Activated naive CD4-positive, alpha-beta T cell treated with Interleukin-2 at 50 U/mL for 16 hours (primary cell): ENCODE measurements around the gene TEAD4.

ENCODE experiments used
- DNase-seq: peaks from one replicate; pipeline ENCODE4 v3.0.0-alpha.2; 2020

Gene TEAD4

DNA sequence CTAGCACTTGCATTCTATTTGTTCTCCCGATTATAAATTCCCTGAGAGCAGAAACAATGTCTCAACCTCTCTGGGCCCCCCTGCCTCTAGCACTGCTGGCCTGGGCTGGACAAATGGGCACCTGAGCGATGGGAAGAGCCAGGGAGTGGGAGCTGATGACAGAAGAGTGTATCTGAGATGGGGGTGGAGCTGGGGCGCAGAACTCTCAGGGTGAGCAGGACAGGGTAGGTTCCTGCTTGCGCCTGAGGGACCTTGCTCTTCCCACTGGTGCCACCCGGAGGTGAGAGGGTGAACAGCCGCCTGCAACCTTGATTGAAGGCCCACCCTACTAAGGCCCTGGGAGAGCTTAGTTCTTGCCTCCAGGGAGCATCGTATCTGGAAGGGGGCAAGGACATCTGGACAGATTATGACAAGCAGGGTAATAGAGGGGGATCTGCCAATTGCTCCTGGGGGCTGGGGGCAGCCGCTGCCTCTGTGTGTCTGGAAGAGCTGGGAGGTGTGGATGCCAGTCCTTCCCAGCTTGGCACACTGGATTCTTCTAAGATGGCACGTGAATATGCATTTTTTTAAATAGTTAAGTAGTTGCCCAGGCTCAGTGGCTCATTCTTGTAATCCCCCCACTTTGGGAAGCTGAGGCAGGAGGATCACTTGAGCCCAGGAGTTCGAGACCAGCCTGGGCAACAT, 75.0 kb downstream of the TEAD4 start:
- DNase-seq = peak; percentile 15

DNA sequence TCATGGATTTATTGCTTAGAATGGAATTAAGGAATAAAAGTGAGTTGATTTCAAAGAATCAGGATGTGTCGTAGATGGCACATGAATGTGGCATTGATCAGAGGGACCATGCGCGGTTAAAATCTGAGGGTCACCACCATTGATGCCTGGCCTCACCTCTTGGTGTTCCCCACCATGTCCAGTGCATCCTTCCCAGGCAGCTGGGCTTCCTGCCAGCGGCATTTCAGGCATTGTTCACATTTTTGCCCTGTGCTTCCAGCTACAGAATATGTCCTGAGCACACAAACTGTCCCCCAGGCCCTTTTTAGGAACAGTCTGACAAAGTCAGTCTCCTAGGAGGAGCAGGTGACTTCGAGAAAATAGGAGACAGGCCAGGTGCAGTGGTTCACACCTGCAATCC, 76.0 kb downstream of the TEAD4 start:
- DNase-seq = no peak

DNA sequence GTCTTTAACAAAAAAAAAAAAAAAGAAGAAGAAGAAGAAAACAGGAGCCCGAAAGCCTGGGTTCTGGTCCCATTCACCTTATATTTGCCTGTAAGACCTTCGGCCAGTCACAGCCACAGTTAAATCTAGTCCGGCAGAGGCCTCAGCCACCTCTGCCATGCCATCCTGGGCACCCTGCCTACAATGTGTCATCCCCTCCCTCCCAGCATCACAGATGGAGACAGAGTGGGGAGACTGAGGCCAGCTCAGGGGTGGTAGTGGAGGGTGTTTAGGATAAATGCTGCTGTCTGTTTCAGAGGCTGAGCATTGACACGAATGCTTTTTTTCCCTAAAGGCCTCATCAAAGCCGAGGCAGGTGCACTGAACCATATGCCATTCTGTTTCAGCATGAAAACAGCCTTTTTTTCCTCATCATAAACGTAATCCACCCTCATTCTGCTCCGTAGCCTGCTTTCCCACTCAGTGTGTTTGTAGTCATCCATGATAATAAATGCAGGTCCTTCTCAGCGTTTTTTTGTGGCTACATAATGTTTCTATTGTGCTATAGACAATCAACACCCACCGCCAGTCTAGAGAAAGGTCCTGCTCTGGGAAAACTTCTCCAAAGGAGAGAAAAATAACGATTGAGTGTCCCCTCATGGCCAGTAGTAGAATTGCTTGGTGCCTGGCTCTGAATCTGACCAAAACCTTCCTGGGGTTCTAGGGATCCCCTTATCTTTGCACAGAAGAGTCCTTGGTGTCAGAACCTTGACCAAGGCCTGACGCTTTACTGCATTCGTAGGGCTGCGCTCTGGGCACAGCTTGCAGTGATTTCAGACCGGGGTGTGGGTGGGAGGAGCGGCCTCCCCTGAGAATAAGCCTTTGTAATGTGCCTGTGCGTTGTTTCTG, 76.9 kb downstream of the TEAD4 start:
- no peak for DNase-seq

DNA sequence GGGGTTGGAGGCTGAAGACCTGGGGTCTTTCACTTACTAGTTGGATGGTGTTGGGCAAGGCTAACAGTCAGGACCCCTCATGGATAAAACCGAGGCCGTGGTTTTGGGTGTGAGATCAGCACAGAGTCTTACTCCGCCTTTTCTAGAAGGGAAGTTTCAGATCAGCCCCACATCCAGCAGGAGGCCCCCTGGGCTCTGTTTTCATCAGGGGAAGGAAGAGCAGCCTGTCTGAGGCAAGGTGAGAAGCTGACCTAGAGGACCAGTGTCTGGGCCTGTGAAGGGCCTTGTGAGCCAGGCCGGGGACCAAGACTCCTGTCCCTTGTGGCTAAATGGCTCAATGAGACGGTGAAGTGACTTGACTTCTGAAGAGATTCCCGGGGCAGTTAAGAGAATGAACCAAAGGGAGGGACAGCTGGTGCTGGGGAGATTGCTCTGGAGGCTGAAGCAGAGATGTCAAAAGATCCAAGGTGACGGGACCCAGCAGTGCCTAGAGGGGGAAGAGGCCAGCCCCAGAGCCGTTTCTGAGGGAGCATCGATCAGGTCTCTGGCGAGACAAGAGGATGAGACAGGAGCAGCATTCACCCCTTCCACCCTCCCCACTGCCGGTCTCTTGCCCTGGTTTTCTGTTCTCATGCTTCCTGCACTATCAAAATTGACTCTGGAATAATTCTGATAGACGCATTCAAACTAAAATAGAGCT, 77.9 kb downstream of the TEAD4 start:
- no peak for DNase-seq

DNA sequence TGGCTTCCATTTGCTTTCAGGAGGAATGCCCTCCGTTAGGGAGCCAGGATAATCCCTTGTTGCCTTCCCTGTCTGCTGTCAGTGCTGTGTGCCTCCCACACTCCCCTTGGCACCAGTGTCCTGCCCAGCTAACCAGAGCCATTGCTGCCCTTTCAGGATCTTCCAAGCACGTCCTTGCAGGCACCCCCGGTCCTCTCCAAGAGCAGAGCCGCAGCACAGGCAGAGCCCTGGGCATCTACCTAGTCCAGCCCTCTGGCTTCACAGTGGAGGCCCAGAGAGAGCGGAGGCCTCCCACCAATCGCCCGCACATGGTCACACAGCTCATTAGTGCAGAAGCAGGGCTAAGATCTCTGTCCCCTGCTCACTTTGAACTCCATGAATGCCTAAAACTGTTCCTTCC, 79.0 kb downstream of the TEAD4 start:
- DNase-seq = no peak

DNA sequence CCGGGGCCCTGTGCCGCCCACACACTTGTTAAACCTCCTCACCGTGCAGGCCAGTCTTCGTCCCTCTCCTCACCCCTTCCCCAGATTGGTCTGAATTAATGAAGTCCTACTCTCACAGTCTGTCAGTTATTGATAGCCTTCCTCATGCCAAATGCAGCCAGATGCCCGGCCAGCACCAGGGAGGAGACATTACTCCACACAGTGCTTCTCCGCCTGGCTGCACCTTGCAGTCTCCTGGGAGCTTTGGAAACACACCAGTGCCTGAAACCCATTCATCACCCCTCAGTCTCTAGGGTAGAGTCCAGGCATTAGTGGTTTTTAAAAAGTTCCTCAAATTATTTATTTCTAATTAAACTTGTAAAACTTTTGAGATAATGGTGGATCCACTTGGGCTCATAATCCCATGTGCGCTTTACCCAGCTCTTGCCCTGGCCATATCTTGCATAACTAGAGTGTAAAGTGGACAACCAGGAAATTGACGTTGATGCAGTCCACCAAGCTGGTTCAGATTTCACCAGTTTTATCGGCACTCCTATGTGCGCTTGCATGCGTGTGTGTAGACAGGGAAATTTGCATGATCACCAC, 79.8 kb downstream of the TEAD4 start:
- no peak for DNase-seq

DNA sequence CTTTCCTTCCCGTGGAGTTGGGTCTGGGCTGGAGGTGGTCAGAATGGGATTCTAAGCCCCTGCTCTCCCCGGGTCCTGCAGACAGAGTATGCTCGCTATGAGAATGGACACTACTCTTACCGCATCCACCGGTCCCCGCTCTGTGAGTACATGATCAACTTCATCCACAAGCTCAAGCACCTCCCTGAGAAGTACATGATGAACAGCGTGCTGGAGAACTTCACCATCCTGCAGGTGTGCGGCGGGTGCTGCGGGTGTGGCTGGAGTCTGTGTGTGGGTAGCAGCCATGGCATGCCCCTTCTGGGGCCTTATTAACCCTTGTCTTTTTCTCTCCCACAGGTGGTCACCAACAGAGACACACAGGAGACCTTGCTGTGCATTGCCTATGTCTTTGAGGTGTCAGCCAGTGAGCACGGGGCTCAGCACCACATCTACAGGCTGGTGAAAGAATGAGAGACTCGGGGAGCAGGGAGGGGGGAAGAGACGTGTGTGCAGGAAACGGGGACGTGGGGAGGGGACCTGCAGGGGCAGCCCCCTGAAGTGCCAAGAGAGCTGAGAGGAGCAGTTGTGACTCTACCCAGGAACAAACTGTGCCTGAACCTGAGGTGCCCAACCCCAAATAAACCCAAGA, 80.9 kb downstream of the TEAD4 start:
- no peak for DNase-seq

DNA sequence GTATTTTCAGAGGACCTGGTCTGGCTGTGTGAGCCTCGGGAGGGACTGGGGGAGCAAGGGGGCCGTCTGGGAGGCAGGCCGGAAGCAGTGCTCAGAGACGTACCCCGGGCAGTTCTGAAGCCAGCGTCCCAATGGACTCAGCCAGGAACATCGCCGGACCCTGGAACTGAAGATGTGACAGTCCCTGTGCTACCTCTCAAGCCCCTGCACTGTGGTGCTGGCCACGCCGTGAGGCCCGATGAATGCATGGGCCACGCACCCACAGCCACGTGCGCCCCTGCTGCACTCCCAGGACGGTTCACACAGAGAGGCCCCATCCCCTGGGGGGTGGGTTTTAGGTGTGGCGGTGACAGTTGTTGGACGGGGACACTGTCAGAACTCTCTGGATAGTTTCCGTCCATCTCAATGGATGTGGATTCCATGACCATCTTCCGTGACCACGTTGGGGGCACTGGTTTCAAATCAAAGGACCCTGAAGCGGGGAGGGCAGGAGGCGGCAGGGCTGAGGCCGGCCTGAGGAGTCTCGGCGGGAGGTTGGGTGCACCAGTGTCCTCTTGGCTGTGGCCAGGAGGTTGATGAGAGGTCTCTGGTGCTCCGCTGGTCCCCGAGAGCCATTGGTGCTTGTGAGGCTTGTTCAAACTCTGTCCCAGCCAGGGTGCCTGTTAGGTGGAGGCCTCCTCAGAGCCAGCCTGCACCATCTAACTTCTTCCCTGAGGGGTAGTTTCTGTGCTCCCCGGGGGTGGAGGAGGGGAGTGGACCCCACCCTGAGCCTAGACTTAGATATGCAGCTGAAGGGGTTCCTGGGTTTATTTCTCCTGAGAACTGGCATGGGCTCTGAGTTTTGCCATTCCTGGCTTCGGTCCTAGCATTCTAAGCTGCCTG, 81.7 kb downstream of the TEAD4 start:
- no peak for DNase-seq

DNA sequence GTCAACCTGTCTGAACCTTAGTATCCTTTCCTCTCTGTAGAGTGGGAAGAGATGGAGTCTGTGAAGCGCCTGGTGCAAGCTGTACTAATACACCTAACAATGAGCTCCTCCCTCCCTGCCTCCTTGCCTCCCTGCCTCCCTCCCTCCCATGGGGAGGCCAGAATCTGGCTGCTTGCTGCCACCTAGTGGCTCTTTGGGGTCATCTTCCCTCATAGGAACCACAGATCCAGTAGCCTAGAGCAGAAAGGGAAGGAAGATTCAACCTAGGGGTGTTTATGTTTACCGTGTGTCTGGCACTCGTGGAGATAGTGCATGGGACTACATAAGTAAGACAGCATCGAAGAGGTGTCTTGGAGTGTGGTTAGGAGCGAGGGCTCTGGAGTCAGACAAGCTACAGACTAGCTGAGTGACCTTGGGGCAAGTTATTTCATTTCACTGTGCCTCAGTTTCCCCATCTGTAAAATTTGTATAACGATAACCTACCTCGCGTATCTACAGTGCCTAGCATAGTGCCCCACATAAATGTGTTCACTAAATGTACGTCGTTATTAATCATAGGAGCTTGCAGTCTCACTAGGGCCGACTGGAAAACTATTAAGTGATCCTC, 82.5 kb downstream of the TEAD4 start:
- DNase-seq = peak; percentile 42

DNA sequence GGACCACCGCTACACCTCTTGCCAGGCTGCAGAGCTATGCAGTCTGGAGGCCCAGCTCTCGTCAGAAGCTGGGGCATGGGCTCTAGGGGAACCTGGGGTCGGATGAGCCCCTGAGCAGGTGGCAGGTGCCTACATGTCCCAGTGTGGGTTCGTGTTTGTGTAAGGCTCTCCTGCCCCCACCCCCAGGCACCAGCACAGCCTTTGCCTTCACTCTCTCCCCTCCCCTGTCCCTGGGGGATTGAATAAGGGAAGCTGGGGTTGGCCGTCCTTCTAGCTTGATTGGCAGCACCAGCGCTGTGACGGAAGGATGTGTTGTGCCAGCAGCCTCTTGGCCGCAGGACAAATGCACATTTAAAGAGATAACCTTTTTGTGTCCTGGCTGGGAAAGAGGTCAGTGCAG, 83.2 kb downstream of the TEAD4 start:
- no peak for DNase-seq

DNA sequence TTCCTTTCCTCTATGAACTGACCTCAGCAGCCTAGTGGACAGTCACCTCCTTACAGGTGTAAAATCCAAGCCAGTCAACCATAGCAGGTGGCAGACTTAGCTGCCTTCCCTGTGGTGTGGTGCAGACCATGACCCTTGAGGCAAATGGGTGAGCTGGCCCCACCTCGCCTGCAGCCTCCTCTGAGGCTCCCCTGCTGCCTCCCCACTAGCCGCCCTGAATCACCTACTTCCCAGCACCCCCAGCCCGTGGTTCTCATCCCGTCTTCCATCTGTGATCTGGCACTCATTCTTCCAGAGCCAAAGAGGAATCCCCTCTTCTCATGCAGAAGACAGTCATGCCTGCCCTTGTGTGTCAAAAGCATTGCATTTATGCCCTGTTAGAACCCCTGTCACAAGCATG, 83.6 kb downstream of the TEAD4 start:
- no peak for DNase-seq

DNA sequence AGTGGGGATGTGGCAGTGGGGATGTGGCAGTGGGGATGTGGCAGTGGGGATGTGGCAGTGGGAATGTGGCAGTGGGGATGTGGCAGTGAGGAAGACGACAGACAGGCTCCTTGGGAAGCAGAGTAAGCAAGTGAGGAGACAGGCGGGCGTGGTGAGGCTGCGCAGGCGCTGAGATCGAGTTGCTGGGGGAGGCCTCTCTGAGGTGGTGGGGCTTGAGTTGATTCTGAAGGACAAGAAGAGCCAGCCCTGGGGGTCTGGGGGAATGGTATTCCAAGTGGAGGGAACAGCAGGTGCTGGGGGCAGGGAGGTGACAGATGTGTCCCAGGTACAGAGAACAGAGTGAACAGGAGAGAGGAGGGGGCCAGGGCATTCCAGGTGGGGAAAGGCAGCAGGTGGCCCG, 84.2 kb downstream of the TEAD4 start:
- DNase-seq = no peak

DNA sequence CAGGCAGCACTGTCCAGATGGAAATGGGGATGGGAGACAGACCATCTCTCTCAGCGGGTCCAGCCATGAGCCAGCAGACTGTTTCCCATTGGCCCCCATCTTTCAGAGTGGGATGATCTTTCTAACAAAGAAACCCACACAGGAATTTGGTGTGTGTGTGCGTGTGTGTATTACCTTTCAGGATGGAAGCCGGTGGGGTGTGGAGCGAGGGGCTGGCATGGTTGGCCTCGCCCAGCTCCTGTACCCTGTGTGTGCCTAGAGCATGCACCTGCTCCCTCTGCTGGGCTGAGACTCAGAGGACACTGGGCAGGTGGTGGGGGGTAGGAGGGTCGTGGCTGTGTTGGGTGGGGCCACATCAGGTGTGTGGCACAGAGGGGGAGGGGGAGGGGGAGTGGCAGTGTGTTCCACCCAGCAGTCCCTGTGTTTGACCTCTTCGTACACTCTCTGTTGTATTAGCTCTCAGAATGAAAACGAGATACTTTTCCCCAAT, 85.0 kb downstream of the TEAD4 start:
- DNase-seq = no peak

DNA sequence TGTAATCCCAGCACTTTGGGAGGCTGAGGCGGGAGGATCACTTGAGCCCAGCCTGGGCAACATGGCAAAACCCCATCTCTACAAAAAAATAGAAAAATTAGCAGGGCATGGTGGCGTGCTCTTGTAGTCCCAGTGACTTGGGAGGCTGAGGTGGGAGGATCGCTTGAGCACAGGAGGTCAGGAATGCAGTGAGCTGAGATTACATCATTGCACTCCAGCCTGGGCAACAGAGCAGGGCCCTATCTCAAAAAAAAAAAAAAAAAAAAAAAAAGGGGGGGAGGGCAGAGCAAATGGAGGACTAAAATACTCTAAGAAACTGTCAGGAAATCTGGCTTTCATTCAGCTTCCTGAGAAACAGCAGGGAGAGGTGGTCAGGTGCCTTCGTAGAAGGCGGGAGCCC, 86.3 kb downstream of the TEAD4 start:
- no peak for DNase-seq

DNA sequence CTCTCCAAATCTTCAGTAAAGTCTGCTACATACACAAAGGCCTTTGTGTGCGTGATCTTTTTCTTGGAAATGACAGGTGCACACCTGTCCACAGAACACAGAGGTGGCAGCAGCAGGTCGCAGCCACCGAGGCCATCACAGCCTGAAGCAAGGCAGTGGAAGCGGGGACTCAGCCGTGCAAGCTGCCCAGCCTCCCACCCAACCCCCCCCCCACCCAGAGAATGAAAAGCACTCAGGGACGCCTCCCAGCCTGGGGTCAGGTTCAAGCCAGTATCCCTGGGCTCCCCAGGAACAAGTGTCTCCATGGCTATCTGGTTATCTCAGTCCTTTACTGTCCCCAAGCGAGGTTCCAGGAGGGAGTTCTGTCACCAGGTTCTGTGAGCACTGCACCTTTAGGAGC, 86.8 kb downstream of the TEAD4 start:
- no peak for DNase-seq

DNA sequence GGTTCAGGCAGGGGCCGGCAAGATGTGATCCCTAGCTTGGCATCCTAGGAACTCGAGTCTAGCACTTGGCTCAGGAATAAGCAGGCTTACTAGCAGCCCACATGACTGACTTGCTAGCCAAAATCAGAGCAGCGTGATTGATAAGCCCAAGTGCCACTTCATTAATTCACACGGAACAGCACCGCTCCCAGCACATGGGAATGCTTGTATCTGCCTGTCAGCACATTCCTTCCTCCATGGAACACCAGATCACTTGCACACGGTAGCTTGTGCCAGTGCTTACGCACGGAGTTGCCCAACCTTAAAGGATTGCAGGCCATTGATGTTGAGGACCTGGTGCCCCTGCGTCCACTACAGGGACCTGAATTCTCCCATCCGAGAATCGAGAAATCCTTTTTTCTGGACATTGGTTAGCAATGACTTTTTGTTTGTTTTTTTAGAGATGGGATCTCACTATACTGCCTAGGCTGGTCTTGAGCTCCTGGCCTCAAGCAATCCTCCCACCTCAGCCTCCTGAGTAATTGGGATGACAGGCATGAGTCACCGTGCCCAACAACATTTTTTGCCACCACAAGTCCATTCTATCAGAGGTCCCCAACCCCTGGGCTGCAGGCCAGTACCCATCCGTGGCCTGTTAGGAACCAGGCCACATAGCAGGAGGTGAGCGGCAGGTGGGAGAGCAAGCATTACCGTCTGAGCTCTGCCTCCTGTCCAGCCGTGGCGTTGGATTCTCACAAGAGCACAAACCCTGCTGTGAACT, 87.4 kb downstream of the TEAD4 start:
- no peak for DNase-seq

DNA sequence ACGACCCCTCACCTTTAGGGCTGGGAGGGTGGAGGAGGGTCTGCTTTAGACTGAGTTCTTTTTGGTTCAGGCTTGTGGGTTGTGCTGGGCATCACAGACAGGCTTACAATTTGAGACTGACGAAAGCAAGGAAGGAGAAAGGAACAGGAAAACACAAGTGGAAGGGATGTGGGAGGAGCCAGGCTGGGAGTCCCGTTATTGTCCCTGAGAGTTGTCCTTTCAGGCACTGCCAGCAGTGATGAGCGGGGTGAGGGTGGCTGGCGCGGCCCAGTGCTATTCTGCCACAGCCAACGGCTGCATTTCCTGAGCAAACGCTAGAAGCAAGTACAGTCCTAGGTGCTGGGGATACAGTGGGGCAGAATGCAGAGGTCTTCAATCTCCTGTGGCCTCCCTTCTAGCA, 88.8 kb downstream of the TEAD4 start:
- DNase-seq = no peak

DNA sequence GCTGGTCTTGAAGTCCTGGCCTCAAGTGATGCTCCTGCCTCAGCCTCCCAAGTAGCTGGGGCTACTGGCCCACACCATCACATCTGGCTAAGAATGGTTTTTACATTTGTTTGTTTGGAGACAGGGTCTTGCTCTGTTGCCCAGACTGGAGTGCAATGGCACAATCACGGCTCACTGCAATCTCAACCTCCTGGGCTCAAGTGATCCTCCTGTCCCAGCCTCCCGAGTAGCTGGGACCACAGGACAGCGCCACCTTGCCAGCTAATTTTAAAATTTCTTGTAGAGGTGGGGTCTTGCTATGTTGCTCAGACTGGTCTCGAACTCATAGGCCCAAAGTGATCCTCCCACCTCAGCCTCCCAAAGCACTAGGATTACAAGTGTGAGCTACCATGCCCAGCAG, 89.3 kb downstream of the TEAD4 start:
- DNase-seq = no peak

DNA sequence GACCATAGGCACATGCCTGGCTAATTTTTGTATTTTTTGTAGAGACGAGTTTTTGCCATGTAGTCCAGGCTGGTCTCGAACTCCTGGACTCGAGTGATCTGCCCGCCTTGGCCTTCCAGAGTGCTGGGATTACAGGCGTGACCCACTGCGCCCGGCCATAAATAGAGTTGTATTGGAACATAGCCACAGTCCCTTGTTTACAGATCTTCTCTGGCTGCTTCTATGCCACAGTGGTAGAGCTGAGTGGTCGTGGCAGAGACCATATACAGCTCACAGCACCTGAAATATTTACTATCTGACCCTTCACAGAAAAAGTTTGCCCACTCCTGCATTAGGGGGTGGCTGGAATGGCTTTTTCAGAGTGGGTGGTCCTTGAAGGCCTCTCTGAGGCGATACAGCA, 90.0 kb downstream of the TEAD4 start:
- no peak for DNase-seq

DNA sequence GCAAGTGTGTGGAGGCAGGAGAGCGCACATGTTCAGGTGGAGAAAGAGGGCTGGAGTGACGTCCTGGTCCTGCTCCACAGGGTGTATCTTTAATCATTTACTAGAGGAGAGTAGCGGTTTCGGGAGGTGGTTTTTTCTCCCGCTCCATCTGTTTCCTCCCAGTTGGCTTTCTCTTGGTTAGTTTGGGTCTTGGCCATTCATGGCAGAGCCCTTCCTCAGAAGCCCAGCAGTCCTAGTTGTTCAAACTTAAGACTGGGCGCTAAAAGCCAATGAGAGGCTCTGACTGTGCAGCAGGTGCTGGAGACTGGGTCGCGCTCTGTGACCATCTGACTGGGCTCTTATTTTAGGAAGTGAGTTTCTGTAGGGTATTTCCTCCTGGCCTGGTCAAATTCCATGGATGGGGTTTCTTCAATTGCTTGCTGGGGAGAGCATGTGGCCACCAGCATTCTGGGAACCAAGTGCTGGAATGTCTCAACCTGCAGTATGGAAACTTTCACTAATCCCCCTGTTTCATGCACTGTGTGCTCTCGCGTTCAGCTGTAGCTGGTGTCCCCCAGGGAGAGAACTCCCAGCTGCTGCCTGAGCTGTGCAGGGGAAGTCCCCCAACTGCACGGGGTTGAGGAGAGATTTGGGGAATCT, 90.5 kb downstream of the TEAD4 start:
- no peak for DNase-seq
